Naive B cell (primary cell): ENCODE measurements around the gene LIPC. TPM values are rescaled to one million over a fixed set of nuclear protein-coding genes. Genes with fewer than 3 reads are reported as not detected.
A peak's percentile ranks its signal among the peaks of the same experiment; 100 is the strongest.

Experiments
- ATAC-seq, 2 donors: fragments of 150-1000 bp; cut with Tn5 transposase; 2 replicates each; pipeline ENCODE4 v1.10.0; 2021; ENCODE audit warnings: low read depth in 2 of 2, mild to moderate bottlenecking in 2 of 2, moderate library complexity in 2 of 2
- DNase-seq: peaks from one replicate; pipeline ENCODE4 v3.0.0; 2022
- H3K27ac Mint-ChIP-seq, 6 donors: one replicate each; pipeline ENCODE4 v1.8.0; 2020 to 2022; ENCODE audit warnings: mild to moderate bottlenecking in 6 of 6, mixed read lengths in 6 of 6, moderate library complexity in 5 of 6, inconsistent platforms in 2 of 6
- H3K27me3 Mint-ChIP-seq, 3 donors: one replicate each; pipeline ENCODE4 v1.8.0; 2021 to 2022; ENCODE audit warnings: mixed read lengths in 3 of 3, mild to moderate bottlenecking in 1 of 3
- H3K36me3 Mint-ChIP-seq, 2 donors: one replicate each; pipeline ENCODE4 v1.8.0; 2020 to 2022; ENCODE audit warnings: mixed read lengths in 2 of 2, inconsistent platforms in 1 of 2, mild to moderate bottlenecking in 1 of 2
- H3K4me1 Mint-ChIP-seq, 3 donors: one replicate each; pipeline ENCODE4 v1.8.0; 2020 to 2022; ENCODE audit warnings: mixed read lengths in 3 of 3, inconsistent platforms in 1 of 3, mild to moderate bottlenecking in 1 of 3, moderate library complexity in 1 of 3
- H3K4me3 Mint-ChIP-seq, 8 donors: one replicate each; pipeline ENCODE4 v1.8.0; 2020 to 2022; ENCODE audit warnings: mild to moderate bottlenecking in 8 of 8, mixed read lengths in 8 of 8, moderate library complexity in 8 of 8, inconsistent platforms in 2 of 8
- H3K9me3 Mint-ChIP-seq, 7 donors: one replicate each; pipeline ENCODE4 v1.8.0; 2020 to 2022; ENCODE audit warnings: mixed read lengths in 7 of 7, mild to moderate bottlenecking in 5 of 7, inconsistent platforms in 2 of 7, moderate library complexity in 1 of 7
- polyA plus RNA-seq, 6 donors: library from polyadenylated mRNA; unstranded; fragments of 300-500 nt; fragmentation: Illumina TruSeq; gene quantifications; one replicate each; pipeline ENCODE4 v1.2.3, GENCODE V29; 2021; ENCODE audit warnings: low read depth in 6 of 6

Gene LIPC
- polyA plus RNA-seq, 6 donors from 2014 or later: 0.33 TPM; not detected in 5

GRCh38 chr15:58459045-58459444 lies 27.3 kb downstream of the LIPC start:
- Mint-ChIP-seq H3K4me3 (no peak overlapping the region), H3K27me3 (no peaks in the 10 kb centered on the region), H3K4me1 (peaks cover 0 to 6% (median 0%) of the 10 kb centered on the region in 3 donors), H3K27ac (peak overlapping the region in 1 of 6 donors; percentile 9), H3K36me3 (no peaks in the 10 kb centered on the region), H3K9me3 (no peaks in the 10 kb centered on the region)
- ATAC-seq: no peak
- DNase-seq: no peak

DNA sequence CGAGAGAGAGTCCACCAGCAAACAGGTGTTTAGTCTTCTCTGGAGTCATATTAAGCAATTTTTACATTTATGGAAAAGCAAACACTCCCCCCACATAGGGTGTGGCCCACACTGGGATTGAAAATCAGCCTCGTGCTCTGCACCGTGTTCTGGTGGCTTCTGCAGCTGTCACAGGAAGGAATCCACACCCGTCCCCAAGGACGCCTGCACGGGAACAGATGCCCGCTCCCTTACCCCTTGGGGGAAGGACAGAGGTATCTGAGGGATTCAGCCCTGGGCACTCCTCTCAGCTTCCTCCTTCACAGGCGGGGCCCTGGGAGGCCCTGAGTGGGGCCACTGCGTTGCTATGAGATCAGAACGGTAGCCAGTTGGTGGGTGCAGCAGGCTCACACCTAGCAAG lies 27.8 kb downstream of the LIPC start:
- ATAC-seq (no peak), DNase-seq (no peak)
- Mint-ChIP-seq H3K9me3 (no peaks in the 10 kb centered on the region), H3K4me1 (peaks cover 0 to 6% (median 0%) of the 10 kb centered on the region in 3 donors), H3K36me3 (no peaks in the 10 kb centered on the region), H3K27ac (no peak overlapping the region), H3K27me3 (no peaks in the 10 kb centered on the region), H3K4me3 (no peak overlapping the region)

GRCh38 chr15:58460116-58460790 lies 28.5 kb downstream of the LIPC start:
- Mint-ChIP-seq H3K27ac (no peak overlapping the region), H3K4me3 (no peak overlapping the region), H3K4me1 (peaks cover 0 to 6% (median 0%) of the 10 kb centered on the region in 3 donors), H3K27me3 (no peaks in the 10 kb centered on the region), H3K9me3 (no peaks in the 10 kb centered on the region), H3K36me3 (no peaks in the 10 kb centered on the region)
- DNase-seq (no peak), ATAC-seq (no peak)

DNA sequence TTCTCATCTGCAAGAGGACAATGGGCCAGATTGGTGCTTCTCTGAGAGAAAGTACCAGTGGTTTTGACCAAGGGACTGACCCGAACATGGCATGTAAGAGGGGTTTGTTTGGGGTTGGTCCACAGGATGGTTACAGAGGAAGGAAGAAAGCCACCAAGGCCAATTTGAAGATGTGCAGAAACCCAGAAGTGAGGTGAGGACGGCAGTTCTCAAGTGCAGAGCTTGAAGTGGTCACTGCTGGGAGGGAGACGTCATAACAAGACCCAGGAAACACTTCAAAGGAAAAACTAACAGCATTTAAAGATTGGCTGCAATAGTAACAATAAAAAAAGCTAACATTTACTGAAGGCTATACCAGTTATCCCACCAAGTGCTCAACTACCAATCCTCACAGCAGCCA lies 29.1 kb downstream of the LIPC start:
- peaks cover 0 to 6% (median 0%) of the 10 kb centered on the region in 3 donors for H3K4me1 Mint-ChIP-seq
- no peak for DNase-seq
- no peak for ATAC-seq
- H3K4me3 Mint-ChIP-seq: no peak overlapping the region
- H3K27ac Mint-ChIP-seq: no peak overlapping the region
- H3K9me3 Mint-ChIP-seq: no peaks in the 10 kb centered on the region
- no peaks in the 10 kb centered on the region for H3K27me3 Mint-ChIP-seq
- no peaks in the 10 kb centered on the region for H3K36me3 Mint-ChIP-seq

DNA sequence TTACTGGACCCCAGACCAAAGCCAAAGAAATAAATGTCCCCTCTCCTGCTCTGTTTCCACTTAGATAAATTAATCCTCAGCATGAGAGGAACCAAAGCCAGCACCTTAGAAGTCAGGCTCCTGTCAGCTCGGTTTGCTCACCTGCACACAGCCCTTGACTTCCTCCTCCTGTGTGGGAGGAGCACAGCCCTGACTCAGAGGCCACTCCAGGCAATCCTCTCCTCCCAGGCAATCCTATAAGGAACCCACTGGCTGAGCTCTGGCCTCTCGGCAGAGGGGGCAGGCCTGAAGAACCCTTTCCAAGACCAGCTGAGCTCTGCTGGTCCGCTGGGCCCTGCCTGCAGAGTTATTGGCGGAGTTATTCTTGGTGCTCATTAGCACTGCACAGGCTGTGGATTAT lies 30.8 kb downstream of the LIPC start:
- Mint-ChIP-seq H3K27me3 (no peaks in the 10 kb centered on the region), H3K36me3 (no peaks in the 10 kb centered on the region), H3K27ac (peak overlapping the region in 2 of 6 donors; percentile 43 to 75), H3K4me1 (peaks cover 0 to 6% (median 0%) of the 10 kb centered on the region in 3 donors), H3K9me3 (no peaks in the 10 kb centered on the region), H3K4me3 (no peak overlapping the region)
- DNase-seq: no peak
- no peak for ATAC-seq

DNA sequence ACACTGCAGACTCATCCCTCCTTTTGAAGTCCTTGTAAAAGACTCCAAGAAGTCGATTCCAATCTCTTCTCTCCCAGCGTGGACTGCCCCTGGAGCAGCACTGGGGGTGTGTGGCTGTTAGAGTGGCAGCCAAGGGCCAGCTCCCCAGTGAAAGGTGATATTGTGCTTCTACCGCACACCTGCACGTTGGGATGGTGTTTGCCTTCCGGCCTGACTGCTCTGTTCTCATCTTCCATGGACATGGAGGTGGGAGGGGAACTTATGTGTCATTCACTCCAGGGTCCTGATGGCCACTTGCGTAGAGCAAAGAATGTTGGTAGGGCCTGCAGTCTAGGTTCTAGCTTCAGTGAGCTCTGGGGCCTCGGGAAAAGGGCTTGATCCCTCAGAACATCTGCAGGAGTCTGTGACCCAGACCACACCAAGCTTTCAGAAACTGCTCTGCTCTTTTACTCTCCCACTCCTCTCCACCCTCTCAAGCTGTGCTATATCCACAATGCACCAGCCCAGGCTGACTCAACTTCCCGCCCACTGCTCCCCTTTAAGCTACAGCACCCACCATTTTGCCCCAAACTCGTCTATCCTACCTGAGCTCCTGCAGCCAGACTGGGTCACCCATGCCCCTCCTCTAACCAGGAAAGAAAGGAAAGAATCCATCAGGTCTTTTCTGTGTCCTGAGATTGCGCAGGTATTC lies 31.3 kb downstream of the LIPC start:
- H3K4me1 Mint-ChIP-seq: peaks cover 0 to 6% (median 0%) of the 10 kb centered on the region in 3 donors
- peak overlapping the region in 1 of 6 donors; percentile 44 for H3K27ac Mint-ChIP-seq
- ATAC-seq (no peak), DNase-seq (no peak)
- no peaks in the 10 kb centered on the region for H3K27me3 Mint-ChIP-seq
- no peaks in the 10 kb centered on the region for H3K36me3 Mint-ChIP-seq
- no peaks in the 10 kb centered on the region for H3K9me3 Mint-ChIP-seq
- H3K4me3 Mint-ChIP-seq: no peak overlapping the region

DNA sequence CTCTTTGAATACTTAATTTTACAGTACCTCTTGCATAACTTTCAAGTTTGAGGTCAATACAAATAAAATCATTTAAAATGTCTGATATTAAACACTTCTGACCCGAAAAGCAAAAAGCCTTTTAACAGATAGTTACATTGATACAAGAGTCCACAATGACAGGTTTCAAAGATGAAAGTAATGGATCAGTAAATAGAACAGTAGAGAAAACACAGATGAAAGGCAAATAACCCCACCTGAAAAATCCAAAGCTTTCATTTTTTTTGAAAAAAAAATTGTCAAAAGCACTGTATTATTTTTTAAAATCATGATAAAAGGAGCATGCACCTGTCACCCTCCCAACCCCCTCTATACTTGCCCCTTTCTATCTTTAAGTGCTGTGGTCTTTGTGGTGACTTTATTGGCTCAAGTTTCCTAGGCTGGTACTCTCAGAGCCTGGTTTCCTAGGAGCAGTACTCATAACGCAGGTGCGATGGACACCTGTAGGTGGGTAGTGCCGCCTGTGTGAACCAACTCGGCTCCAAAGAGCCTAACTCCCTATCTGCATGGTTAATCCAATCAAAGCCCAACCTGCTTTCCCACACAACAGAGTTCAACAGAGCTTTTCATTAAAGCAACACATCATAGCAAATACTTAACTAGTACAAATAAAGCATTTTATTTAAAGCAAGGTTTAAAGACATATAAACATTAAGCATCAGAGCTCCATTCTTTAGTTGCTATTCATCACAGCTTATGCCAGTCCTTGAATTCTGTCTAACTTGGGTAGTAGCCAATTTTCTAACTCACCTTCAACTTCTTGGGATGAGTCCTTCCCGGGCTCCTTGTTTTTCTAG lies 32.2 kb downstream of the LIPC start:
- ATAC-seq: no peak
- Mint-ChIP-seq H3K9me3 (no peaks in the 10 kb centered on the region), H3K27ac (no peak overlapping the region), H3K4me1 (peaks cover 0 to 6% (median 0%) of the 10 kb centered on the region in 3 donors), H3K4me3 (no peak overlapping the region), H3K36me3 (no peaks in the 10 kb centered on the region), H3K27me3 (no peaks in the 10 kb centered on the region)
- no peak for DNase-seq

DNA sequence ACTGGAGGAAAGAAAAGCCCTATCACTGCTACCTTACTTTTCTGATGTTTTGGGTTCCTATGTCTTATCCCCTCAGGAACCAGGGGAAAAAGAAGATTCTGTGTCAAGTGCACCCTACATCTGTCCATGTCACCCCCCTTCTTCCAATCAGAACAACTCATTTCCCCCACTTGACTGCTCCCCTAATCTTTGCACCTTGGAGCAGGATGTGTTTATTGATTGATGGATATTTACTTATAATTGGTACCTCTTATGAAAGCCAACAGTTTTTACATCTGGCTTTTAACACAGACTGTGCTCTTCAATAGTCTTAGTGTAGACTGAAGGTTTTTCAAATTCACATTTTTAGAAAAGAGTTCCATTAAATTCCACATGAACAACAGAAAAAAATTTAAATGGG lies 33.3 kb downstream of the LIPC start:
- no peak for ATAC-seq

DNA sequence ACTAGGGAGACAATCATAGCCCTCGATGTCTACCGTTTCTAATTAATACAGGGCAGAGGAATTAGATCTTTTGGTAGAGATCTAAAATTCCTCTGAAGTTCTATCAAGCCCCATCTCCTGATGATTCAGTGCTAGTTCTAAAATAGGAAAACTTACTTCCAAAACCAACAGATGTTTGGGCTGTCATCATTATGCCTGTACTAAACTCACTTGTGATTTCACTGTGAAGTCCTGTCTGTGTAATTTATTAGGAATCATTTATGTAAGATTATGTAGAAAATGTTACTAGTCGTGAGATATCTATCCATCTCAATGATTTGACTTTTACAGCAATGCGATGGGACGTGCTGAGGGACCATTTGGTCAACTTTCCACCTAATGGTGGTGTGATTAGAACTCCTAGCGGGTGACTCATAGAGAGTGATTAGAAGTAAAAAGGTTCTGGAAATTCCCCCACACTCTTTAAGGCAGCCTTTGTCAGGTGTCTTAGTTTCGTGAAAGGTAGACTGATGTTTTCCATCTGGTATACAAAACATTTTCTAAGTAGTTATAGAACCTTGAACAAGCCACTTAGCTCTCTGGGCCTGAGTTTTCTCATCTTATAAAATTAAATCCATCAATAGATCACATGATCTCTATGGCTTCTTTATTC lies 34.2 kb downstream of the LIPC start:
- DNase-seq (no peak), ATAC-seq (no peak)
- Mint-ChIP-seq H3K9me3 (no peaks in the 10 kb centered on the region), H3K4me1 (no peaks in the 10 kb centered on the region), H3K27ac (peak overlapping the region in 1 of 6 donors; percentile 8), H3K4me3 (no peak overlapping the region), H3K36me3 (no peaks in the 10 kb centered on the region), H3K27me3 (no peaks in the 10 kb centered on the region)

More for the DNA sequence above, 33.3 kb downstream of the LIPC start:
- DNase-seq: no peak
- Mint-ChIP-seq H3K4me3 (no peak overlapping the region), H3K36me3 (no peaks in the 10 kb centered on the region), H3K27ac (no peak overlapping the region), H3K9me3 (no peaks in the 10 kb centered on the region), H3K27me3 (no peaks in the 10 kb centered on the region), H3K4me1 (no peaks in the 10 kb centered on the region)

DNA sequence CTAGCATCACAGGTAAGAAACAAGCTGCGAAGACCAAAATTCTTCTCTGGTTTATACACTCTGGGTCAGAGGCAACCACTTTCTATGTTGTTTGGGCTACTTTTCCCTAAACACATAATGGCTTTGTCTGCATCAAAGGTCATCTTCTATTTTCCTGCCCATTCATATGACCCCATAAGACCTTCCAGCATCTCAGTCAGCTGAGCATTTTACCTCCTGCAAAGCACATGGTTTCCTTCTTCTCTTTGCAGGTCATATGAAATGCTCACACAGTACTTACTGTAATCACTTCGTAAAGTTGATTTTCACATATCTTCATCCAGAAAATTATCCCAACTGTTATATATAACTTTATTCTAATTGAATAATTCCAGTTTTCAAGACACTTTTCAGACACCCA lies 34.8 kb downstream of the LIPC start:
- no peak for DNase-seq
- Mint-ChIP-seq H3K27ac (no peak overlapping the region), H3K4me3 (no peak overlapping the region), H3K27me3 (no peaks in the 10 kb centered on the region), H3K36me3 (no peaks in the 10 kb centered on the region), H3K9me3 (no peaks in the 10 kb centered on the region), H3K4me1 (no peaks in the 10 kb centered on the region)
- no peak for ATAC-seq

- ATAC-seq (no peak), DNase-seq (no peak)
Measured at GRCh38 chr15:58467121-58467721, 35.4 kb downstream of the LIPC start.

GRCh38 chr15:58467722-58468423 lies 36.1 kb downstream of the LIPC start:
- H3K27me3 Mint-ChIP-seq: no peaks in the 10 kb centered on the region
- ATAC-seq: no peak
- H3K4me3 Mint-ChIP-seq: no peak overlapping the region
- H3K4me1 Mint-ChIP-seq: peaks cover 2 to 3% (median 3%) of the 10 kb centered on the region in 3 donors
- no peak overlapping the region for H3K27ac Mint-ChIP-seq
- no peaks in the 10 kb centered on the region for H3K9me3 Mint-ChIP-seq
- DNase-seq: no peak
- no peaks in the 10 kb centered on the region for H3K36me3 Mint-ChIP-seq

More at GRCh38 chr15:58467121-58467721, 35.4 kb downstream of the LIPC start:
- Mint-ChIP-seq H3K36me3 (no peaks in the 10 kb centered on the region), H3K4me3 (no peak overlapping the region), H3K27me3 (no peaks in the 10 kb centered on the region), H3K27ac (no peak overlapping the region), H3K4me1 (no peaks in the 10 kb centered on the region), H3K9me3 (no peaks in the 10 kb centered on the region)
